MG63 (cell line): ENCODE data around the gene PALM. TPM values are rescaled to one million over a fixed set of nuclear protein-coding genes. Genes with fewer than 3 reads are reported as not detected.
"Not testable (repeated sequence)": the region's sequence is repeated elsewhere in the genome, so short reads cannot be mapped to it uniquely, and the experiment has no call there.

Experiments
- DNase-seq: peaks from one replicate; pipeline ENCODE4 v3.0.0-alpha.2; 2020
- H3K27me3 ChIP-seq: fragments of 250-450 bp; sonication (Bioruptor Pico); 2 replicates; pipeline ENCODE4 v1.5.1; 2020; ENCODE audit warnings: mild to moderate bottlenecking, moderate library complexity
- H3K36me3 ChIP-seq: fragments of 250-450 bp; sonication (Bioruptor Pico); 2 replicates; pipeline ENCODE4 v1.5.1; 2020; ENCODE audit warnings: mild to moderate bottlenecking, moderate library complexity
- H3K4me3 ChIP-seq: fragments of 250-450 bp; sonication (Bioruptor Pico); 2 replicates; pipeline ENCODE4 v1.5.1; 2020; ENCODE audit warnings: mild to moderate bottlenecking, moderate library complexity
- H3K9me3 ChIP-seq: fragments of 250-450 bp; sonication (Bioruptor Pico); 2 replicates; pipeline ENCODE4 v1.5.1; 2020; ENCODE audit warnings: mild to moderate bottlenecking, moderate library complexity
- total RNA-seq: library from RNA; depleted of rRNA; stranded (reverse); fragments of >200 nt; shearing (Covaris generic); gene quantifications from 2 replicates; pipeline ENCODE4 v1.2.3, GENCODE V29; 2014; ENCODE audit warnings: low replicate concordance

Gene PALM
- total RNA-seq, 1 experiment from 2014 or later = 10.5 TPM

- no peak overlapping the region for H3K4me3 ChIP-seq
- no peaks in the 10 kb centered on the region for H3K36me3 ChIP-seq
- no peaks in the 10 kb centered on the region for H3K9me3 ChIP-seq
- H3K27me3 ChIP-seq = no peaks in the 10 kb centered on the region
- no peak for DNase-seq
Measured at GRCh38 chr19:694481-695351, 14.0 kb upstream of the PALM start.

DNA sequence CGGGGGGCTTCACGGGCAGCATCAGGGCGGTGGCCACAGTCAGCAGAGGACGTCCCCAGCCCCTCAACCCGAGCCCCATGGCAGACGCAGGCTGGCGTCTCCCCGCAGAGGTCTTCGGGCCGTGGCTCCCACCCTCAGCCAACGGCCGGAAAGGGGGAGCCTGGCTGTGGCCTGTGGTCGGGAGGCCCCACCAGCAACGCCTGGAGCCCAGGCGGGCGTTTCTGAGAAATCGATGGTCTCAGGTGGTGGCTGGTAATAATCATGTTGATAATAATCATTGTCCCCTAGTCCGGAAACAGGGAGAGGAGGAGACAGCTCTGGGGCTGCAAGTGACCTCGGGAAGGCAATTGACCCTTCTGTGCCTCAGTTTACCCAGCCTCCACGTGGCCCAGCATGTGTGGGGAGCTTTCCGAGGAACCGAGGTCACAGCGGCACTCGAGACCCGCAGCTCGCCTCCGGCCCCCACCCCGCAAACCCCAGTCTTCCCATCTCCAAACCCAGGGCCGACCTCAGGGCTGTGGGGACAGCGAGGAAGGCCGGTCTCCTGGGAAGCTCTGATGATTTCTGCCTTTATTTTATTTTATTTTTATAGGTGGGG, 13.3 kb upstream of the PALM start, which contains the start of gene PRSS57:
PRSS57 (minus strand) TSS at position 101 of the 598 bp plus-strand sequence; CDS start at position 79, 22 bp downstream.
- no peak for DNase-seq
- Histone ChIP-seq H3K4me3 (no peak within 1 kb of the TSS), H3K9me3 (no peaks in the 10 kb centered on the region), H3K27me3 (no peaks in the 10 kb centered on the region), H3K36me3 (no peaks in the 10 kb centered on the region)

- not testable (repeated sequence) for H3K27me3 ChIP-seq, H3K9me3 ChIP-seq, H3K4me3 ChIP-seq, DNase-seq, H3K36me3 ChIP-seq
Measured at GRCh38 chr19:698529-698928, 10.2 kb upstream of the PALM start.

DNA sequence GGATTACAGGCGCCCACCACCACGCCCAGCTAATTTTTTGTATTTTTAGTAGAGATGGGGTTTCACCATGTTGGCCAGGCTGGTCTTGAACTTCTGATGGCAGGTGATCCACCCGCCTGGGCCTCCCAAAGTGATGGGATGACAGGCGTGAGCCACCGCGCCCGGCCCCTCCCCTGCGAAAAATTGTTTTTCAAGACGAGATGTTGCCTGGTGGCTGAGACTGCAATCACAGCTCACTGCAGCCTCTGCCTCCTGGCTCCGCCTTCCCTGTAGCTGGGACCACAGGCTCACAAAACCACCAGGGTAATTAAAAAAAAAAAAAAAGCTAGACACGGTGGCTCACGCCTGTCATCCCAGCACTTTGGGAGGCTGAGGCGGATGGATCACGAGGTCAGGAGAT, 8.8 kb upstream of the PALM start:
- H3K4me3 ChIP-seq, DNase-seq, H3K36me3 ChIP-seq, H3K9me3 ChIP-seq, H3K27me3 ChIP-seq: not testable (repeated sequence)

- not testable (repeated sequence) for H3K36me3 ChIP-seq, H3K9me3 ChIP-seq, H3K27me3 ChIP-seq, H3K4me3 ChIP-seq, DNase-seq
Measured at GRCh38 chr19:702847-703246, 5.9 kb upstream of the PALM start.

- Histone ChIP-seq H3K36me3 (no peaks in the 10 kb centered on the region), H3K27me3 (no peaks in the 10 kb centered on the region), H3K9me3 (no peaks in the 10 kb centered on the region), H3K4me3 (no peak overlapping the region)
- no peak for DNase-seq
Measured at GRCh38 chr19:703329-703650, 5.4 kb upstream of the PALM start.

DNA sequence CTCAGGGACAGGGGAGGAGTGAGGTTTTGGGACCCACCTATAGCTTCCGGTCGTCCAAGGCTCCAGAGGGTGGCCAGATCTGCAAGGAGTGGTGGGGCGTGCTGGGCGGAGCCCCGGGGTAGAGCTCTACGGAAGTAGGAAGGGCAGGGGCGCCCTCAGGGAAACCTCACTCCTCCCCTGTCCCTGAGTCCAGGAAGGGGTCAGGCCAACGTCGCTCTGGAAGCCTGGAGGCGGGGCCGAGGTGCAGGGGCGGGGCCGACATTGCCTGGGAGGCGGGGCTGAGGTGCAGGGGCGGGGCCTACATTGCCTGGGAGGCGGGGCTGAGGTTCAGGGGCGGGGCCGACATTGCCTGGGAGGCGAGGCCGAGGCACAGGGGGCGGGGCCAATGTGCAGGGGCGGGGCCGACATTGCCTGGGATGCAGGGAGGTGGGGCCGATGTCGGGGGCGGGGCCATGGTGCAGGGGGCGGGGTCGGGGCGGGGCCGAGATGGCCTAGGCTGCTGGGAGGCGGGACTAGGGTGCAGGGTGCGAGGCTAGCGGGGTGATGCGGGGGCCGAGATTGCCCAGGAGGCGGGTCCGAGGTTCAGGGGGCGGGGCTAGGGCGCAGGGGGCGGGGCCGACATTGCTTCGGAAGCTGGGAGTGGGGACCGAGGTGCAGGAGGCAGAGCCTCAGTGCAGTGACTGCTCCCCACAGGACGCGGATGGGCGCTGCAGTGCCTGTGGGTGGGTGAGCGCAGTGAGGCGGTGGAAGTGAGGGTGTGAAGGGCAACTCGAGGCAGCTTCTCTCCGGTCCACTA, 4.9 kb upstream of the PALM start:
- H3K9me3 ChIP-seq = no peaks in the 10 kb centered on the region
- no peaks in the 10 kb centered on the region for H3K27me3 ChIP-seq
- peak; percentile 35 for DNase-seq
- H3K4me3 ChIP-seq = no peak overlapping the region
- H3K36me3 ChIP-seq = no peaks in the 10 kb centered on the region

DNA sequence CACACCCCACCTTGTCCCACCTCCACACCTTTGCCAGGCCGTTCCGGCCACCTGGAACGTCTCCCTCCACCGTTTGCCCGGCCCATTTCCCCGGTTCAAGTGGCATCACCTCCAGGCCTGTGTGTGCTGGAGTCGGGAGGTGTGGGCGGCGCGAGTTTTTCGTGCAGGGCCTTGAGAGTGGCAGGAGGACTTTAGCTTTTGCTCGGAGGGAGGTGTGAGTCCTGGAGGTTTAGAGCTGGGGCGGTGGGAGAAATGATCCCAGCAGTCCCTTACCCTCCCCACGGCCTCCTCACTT, 4.3 kb upstream of the PALM start:
- H3K9me3 ChIP-seq = no peaks in the 10 kb centered on the region
- DNase-seq = no peak
- no peaks in the 10 kb centered on the region for H3K27me3 ChIP-seq
- no peak overlapping the region for H3K4me3 ChIP-seq
- H3K36me3 ChIP-seq = no peaks in the 10 kb centered on the region

DNA sequence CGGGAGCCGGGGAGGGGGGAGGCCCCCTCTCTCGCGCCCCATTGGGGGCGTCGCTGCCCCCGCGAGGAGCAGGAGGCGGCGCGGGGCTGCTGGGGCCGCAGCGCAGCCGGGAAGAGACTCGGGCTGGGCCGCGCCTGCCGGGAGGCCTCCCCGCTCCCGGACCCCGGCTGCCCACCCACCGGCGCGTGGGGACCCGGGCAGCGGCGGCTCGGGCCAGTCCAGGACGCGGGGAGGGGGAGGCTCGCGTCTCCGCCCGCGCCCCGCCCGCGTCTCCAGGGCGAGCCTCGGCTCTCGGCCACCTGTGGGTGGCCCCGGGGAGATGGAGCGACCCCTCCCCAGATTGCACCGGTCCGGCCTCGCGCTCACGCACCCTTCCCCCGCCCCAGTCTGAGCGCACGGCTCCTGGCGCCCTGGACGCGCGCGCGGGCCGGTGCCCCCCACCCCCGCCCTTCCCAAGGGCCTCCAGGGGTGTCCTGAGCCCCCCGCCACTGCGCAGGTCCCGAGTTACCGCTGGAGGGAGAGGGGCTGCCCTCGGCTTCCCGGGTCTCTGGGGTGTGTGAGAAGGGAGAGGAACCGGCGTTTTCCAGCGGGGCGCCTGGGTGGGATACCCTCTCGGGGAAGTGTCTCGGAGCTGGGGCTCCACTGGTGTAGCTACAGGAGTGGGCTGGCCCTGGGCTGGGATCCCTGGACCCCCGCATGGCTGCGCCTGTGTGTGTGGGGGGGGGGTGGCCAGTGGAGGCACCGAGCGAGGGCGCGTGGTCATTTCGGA, 645 bp downstream of the PALM start:
- Histone ChIP-seq H3K9me3 (no peaks in the 10 kb centered on the region), H3K27me3 (no peaks in the 10 kb centered on the region), H3K36me3 (no peaks in the 10 kb centered on the region), H3K4me3 (peak overlapping the region; percentile 36)
- DNase-seq = no peak

DNA sequence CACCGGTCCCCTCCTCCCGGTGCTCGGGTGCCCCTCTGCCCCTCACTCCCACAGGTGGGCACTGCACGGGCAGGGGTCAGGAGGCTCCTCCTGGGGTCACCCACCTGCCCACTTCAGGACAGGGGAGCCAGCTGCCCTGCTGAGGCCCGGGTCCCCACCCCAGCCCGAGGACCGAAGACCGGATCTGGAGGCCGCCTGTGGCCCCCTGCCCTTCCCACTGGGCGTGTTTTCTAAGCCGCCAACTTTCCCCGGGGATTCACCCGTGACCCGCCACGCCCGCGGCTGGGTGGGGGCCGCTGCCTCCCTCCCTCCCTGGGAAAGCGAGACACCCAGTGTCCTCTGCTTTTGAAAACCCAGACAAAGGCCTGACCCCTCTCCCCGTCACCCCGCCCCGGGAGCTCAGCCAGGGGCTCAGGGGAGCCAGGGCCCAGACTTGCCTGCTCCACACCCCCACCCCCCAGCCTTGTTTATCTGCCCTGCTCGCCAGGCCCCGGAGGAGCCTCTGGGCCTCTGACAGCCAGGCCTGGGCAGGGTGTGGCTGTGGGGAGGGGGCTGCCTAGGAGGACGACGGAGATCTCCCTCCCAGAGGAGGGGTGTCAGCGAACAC, 1.3 kb downstream of the PALM start:
- Histone ChIP-seq H3K9me3 (no peaks in the 10 kb centered on the region), H3K4me3 (no peak overlapping the region; the same call in 1 of the 2 replicates), H3K36me3 (no peaks in the 10 kb centered on the region), H3K27me3 (no peaks in the 10 kb centered on the region)
- no peak for DNase-seq

DNA sequence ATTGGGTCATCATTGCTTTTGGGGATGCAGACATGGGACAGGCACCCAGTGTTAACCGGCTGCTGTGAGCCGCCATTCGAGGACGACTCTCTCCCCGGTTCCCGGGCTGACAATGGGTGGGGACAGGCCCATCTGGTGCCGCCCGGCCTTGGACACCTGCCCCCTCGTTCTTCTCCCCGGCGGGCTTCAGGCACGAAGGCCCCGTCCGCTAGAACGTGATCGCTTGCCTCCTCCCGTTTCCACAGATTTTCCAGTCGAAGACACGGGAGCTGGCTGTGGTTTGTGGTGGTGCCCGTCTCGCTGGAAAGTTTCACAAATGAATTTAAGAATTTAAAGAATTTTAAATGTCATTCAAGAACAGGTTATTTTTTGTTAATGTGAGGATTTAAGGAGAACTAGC, 2.0 kb downstream of the PALM start:
- Histone ChIP-seq H3K9me3 (no peaks in the 10 kb centered on the region), H3K36me3 (no peaks in the 10 kb centered on the region), H3K27me3 (no peaks in the 10 kb centered on the region), H3K4me3 (no peak overlapping the region)
- no peak for DNase-seq

DNA sequence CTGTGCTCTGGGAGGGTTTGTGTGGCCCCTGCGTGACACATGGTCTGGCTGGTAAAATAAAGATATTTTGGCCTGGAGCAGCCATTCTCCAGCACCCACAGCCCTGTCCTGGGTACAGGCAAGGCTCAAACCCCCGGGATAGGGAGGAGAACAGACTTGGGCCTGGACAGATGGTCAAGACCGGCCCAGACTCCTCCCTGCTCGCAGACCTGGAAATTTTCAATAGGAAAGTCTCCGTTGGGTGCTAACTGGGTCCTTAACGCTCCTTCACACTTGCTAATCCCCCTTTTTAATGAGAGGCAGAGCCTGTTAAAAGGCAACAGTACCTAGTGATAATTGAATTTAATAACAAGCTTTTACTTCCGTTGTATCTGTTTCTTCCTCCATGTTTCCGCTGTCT, 2.5 kb downstream of the PALM start:
- no peak for DNase-seq

DNA sequence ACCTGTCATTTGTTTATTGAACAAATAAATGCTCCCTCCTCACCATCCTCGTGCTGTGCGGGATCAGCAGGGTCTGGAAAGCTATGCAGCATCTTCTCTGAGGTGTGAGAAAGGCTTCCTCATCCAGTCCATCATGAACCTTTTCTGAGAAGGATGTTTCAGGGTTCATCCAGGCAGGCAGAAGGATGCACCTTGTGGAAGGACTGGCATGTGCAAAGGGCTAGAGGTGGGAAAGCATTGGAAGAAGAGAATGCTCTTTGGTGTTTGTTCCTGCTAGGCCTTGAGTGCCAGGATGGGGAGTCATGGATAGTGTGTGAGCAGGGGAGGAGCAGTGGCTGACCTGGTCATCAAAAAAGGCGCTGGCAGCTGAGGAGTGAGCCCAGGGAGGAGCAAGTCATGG, 6.6 kb downstream of the PALM start:
- Histone ChIP-seq H3K9me3 (no peaks in the 10 kb centered on the region), H3K36me3 (no peaks in the 10 kb centered on the region), H3K4me3 (no peak overlapping the region), H3K27me3 (no peaks in the 10 kb centered on the region)
- no peak for DNase-seq

More for the DNA sequence above, 2.5 kb downstream of the PALM start:
- no peaks in the 10 kb centered on the region for H3K27me3 ChIP-seq
- H3K4me3 ChIP-seq = no peak overlapping the region
- no peaks in the 10 kb centered on the region for H3K9me3 ChIP-seq
- no peaks in the 10 kb centered on the region for H3K36me3 ChIP-seq

- Histone ChIP-seq H3K27me3 (no peaks in the 10 kb centered on the region), H3K4me3 (no peak overlapping the region), H3K9me3 (no peaks in the 10 kb centered on the region)
Measured at GRCh38 chr19:718251-718951, 9.7 kb downstream of the PALM start.

GRCh38 chr19:718991-719512, 10.3 kb downstream of the PALM start:
- Histone ChIP-seq H3K9me3 (no peaks in the 10 kb centered on the region), H3K36me3 (no peaks in the 10 kb centered on the region), H3K27me3 (no peaks in the 10 kb centered on the region), H3K4me3 (no peak overlapping the region)
- DNase-seq = no peak

More at GRCh38 chr19:718251-718951, 9.7 kb downstream of the PALM start:
- no peak for DNase-seq
- H3K36me3 ChIP-seq = no peaks in the 10 kb centered on the region
